ENCODE results near the gene CACNG5. TPM values are rescaled to one million over a fixed set of nuclear protein-coding genes. Genes with fewer than 3 reads are reported as not detected.

Gene CACNG5
- total and polyA plus RNA-seq, 2 experiments from 2014 or later = 1.8 to 3.3 TPM

DNA sequence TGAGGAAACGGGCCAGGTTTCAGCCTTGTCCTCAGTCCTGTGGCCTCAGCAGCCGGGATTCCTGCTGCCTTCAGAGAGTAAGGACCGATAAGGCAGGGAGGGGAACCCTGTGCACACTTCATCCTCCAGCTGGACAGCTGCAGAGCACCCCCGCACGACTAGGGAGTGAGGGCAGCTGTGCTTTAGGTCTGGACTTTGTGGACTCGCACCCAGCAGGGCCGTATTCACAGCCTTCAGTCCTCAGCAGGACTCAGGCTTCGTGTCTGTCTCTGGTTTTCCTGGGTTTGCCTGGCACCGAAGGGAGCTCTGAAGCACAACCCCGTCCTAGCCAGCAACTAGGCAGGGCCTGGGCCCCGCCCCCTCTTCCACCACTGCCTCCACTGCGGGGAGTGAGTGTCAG is 45.8 kb upstream of the CACNG5 start:
- Mint-ChIP-seq H3K9me3 (no peaks in the 10 kb centered on the region), H3K27me3 (ENCODE audit: insufficient read depth, low read depth, poor library complexity) (peaks cover 7% of the 10 kb centered on the region), H3K4me3 (no peak overlapping the region), H3K27ac (no peak overlapping the region), H3K4me1 (peaks cover 19% of the 10 kb centered on the region), H3K36me3 (ENCODE audit: low read depth) (no peaks in the 10 kb centered on the region; the same call in 2 of the 3 replicates)
- H3K4me3 ChIP-seq = no peak overlapping the region
- DNase-seq (ENCODE audit: low spot score) (no peak), ATAC-seq (peak; percentile 64)
- H3K27ac ChIP-seq (ENCODE audit: low read depth) = no peak overlapping the region
- TF ChIP-seq ZNF114 (CRISPR knock-in tag; IDR thresholded peaks at IDR 0.05) (no peak), STAT1 (IDR thresholded peaks at IDR 0.05; ENCODE audit: unreplicated experiment) (no peak), POLR2AphosphoS5 (IDR thresholded peaks at IDR 0.05; ENCODE audit: low read depth) (no peak), JUNB (IDR thresholded peaks at IDR 0.05; ENCODE audit: unreplicated experiment) (no peak), EZH2 (IDR thresholded peaks at IDR 0.05; ENCODE audit: low read depth, unreplicated experiment) (no peak), NANOG (IDR thresholded peaks at IDR 0.05; ENCODE audit: borderline replicate concordance) (no peak), ZNF331 (CRISPR knock-in tag; IDR thresholded peaks at IDR 0.05; ENCODE audit: low read depth) (no peak), CREB1 (CRISPR knock-in tag; IDR thresholded peaks at IDR 0.05; ENCODE audit: low read depth) (no peak), EZH2phosphoT487 (IDR thresholded peaks at IDR 0.05; ENCODE audit: unreplicated experiment) (no peak)
- TF ChIP-seq, protein P1, sequence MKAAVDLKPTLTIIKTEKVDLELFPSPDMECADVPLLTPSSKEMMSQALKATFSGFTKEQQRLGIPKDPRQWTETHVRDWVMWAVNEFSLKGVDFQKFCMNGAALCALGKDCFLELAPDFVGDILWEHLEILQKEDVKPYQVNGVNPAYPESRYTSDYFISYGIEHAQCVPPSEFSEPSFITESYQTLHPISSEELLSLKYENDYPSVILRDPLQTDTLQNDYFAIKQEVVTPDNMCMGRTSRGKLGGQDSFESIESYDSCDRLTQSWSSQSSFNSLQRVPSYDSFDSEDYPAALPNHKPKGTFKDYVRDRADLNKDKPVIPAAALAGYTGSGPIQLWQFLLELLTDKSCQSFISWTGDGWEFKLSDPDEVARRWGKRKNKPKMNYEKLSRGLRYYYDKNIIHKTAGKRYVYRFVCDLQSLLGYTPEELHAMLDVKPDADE (IDR thresholded peaks at IDR 0.05) = no peak
- TF ChIP-seq, protein P2, sequence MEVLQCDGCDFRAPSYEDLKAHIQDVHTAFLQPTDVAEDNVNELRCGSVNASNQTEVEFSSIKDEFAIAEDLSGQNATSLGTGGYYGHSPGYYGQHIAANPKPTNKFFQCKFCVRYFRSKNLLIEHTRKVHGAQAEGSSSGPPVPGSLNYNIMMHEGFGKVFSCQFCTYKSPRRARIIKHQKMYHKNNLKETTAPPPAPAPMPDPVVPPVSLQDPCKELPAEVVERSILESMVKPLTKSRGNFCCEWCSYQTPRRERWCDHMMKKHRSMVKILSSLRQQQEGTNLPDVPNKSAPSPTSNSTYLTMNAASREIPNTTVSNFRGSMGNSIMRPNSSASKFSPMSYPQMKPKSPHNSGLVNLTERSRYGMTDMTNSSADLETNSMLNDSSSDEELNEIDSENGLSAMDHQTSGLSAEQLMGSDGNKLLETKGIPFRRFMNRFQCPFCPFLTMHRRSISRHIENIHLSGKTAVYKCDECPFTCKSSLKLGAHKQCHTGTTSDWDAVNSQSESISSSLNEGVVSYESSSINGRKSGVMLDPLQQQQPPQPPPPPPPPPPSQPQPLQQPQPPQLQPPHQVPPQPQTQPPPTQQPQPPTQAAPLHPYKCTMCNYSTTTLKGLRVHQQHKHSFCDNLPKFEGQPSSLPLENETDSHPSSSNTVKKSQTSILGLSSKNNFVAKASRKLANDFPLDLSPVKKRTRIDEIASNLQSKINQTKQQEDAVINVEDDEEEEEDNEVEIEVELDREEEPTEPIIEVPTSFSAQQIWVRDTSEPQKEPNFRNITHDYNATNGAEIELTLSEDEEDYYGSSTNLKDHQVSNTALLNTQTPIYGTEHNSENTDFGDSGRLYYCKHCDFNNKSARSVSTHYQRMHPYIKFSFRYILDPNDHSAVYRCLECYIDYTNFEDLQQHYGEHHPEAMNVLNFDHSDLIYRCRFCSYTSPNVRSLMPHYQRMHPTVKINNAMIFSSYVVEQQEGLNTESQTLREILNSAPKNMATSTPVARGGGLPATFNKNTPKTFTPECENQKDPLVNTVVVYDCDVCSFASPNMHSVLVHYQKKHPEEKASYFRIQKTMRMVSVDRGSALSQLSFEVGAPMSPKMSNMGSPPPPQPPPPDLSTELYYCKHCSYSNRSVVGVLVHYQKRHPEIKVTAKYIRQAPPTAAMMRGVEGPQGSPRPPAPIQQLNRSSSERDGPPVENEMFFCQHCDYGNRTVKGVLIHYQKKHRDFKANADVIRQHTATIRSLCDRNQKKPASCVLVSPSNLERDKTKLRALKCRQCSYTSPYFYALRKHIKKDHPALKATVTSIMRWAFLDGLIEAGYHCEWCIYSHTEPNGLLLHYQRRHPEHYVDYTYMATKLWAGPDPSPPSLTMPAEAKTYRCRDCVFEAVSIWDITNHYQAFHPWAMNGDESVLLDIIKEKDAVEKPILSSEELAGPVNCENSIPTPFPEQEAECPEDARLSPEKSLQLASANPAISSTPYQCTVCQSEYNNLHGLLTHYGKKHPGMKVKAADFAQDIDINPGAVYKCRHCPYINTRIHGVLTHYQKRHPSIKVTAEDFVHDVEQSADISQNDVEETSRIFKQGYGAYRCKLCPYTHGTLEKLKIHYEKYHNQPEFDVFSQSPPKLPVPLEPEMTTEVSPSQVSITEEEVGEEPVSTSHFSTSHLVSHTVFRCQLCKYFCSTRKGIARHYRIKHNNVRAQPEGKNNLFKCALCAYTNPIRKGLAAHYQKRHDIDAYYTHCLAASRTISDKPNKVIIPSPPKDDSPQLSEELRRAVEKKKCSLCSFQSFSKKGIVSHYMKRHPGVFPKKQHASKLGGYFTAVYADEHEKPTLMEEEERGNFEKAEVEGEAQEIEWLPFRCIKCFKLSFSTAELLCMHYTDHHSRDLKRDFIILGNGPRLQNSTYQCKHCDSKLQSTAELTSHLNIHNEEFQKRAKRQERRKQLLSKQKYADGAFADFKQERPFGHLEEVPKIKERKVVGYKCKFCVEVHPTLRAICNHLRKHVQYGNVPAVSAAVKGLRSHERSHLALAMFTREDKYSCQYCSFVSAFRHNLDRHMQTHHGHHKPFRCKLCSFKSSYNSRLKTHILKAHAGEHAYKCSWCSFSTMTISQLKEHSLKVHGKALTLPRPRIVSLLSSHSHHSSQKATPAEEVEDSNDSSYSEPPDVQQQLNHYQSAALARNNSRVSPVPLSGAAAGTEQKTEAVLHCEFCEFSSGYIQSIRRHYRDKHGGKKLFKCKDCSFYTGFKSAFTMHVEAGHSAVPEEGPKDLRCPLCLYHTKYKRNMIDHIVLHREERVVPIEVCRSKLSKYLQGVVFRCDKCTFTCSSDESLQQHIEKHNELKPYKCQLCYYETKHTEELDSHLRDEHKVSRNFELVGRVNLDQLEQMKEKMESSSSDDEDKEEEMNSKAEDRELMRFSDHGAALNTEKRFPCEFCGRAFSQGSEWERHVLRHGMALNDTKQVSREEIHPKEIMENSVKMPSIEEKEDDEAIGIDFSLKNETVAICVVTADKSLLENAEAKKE (CRISPR knock-in tag; IDR thresholded peaks at IDR 0.05) = no peak
- TF ChIP-seq, protein P3, sequence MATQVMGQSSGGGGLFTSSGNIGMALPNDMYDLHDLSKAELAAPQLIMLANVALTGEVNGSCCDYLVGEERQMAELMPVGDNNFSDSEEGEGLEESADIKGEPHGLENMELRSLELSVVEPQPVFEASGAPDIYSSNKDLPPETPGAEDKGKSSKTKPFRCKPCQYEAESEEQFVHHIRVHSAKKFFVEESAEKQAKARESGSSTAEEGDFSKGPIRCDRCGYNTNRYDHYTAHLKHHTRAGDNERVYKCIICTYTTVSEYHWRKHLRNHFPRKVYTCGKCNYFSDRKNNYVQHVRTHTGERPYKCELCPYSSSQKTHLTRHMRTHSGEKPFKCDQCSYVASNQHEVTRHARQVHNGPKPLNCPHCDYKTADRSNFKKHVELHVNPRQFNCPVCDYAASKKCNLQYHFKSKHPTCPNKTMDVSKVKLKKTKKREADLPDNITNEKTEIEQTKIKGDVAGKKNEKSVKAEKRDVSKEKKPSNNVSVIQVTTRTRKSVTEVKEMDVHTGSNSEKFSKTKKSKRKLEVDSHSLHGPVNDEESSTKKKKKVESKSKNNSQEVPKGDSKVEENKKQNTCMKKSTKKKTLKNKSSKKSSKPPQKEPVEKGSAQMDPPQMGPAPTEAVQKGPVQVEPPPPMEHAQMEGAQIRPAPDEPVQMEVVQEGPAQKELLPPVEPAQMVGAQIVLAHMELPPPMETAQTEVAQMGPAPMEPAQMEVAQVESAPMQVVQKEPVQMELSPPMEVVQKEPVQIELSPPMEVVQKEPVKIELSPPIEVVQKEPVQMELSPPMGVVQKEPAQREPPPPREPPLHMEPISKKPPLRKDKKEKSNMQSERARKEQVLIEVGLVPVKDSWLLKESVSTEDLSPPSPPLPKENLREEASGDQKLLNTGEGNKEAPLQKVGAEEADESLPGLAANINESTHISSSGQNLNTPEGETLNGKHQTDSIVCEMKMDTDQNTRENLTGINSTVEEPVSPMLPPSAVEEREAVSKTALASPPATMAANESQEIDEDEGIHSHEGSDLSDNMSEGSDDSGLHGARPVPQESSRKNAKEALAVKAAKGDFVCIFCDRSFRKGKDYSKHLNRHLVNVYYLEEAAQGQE (IDR thresholded peaks at IDR 0.05; ENCODE audit: unreplicated experiment) = no peak
- TF ChIP-seq, protein P4, sequence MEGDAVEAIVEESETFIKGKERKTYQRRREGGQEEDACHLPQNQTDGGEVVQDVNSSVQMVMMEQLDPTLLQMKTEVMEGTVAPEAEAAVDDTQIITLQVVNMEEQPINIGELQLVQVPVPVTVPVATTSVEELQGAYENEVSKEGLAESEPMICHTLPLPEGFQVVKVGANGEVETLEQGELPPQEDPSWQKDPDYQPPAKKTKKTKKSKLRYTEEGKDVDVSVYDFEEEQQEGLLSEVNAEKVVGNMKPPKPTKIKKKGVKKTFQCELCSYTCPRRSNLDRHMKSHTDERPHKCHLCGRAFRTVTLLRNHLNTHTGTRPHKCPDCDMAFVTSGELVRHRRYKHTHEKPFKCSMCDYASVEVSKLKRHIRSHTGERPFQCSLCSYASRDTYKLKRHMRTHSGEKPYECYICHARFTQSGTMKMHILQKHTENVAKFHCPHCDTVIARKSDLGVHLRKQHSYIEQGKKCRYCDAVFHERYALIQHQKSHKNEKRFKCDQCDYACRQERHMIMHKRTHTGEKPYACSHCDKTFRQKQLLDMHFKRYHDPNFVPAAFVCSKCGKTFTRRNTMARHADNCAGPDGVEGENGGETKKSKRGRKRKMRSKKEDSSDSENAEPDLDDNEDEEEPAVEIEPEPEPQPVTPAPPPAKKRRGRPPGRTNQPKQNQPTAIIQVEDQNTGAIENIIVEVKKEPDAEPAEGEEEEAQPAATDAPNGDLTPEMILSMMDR (conservative IDR thresholded peaks at IDR 0.05; ENCODE audit: low read depth in 2 of 2) = no peak
- peaks cover 5% of the 10 kb centered on the region; the same call in 1 of the 2 replicates for H3K4me1 ChIP-seq (ENCODE audit: insufficient read depth)
- H3K79me2 ChIP-seq (replicated peaks; ENCODE audit: insufficient read depth) = no peaks in the 10 kb centered on the region
- H4K20me1 ChIP-seq (replicated peaks; ENCODE audit: insufficient read depth) = no peaks in the 10 kb centered on the region
- H3K9me2 ChIP-seq (ENCODE audit: insufficient read depth) = no peaks in the 10 kb centered on the region
- H3K36me3 ChIP-seq (ENCODE audit: insufficient read depth) = no peaks in the 10 kb centered on the region
- H3F3A ChIP-seq (replicated peaks; ENCODE audit: low read depth) = no peaks in the 10 kb centered on the region
- no peak overlapping the region for H2AFZ ChIP-seq
- H3K27me3 ChIP-seq (ENCODE audit: insufficient read depth) = no peaks in the 10 kb centered on the region
- H3K4me2 ChIP-seq = no peak overlapping the region

All from GM23338 (cell line).